Left lobe of liver (tissue), 2 donors: ENCODE results near the gene TTC21B. TPM values are rescaled to one million over a fixed set of nuclear protein-coding genes. Genes with fewer than 3 reads are reported as not detected.

Experiments
- ATAC-seq: fragments of 200-7000 bp; cut with Tn5 transposase; one replicate; pipeline ENCODE4 v1.9.1; 2020; ENCODE audit warnings: mild to moderate bottlenecking, moderate library complexity
- DNase-seq: peaks from one replicate; pipeline ENCODE4 v3.0.0-alpha.2; 2020; ENCODE audit warnings: low spot score
- total RNA-seq: library from RNA; stranded (reverse); gene quantifications from one replicate; pipeline ENCODE4 v1.2.1, GENCODE V29; 2021
- donor health status: DM: no; HTN: no; CAD: no; lungs with moderate emphysema.
- donor health status: DM: no; HTN: yes; CAD: no.

The TTC21B gene
- total RNA-seq, 1 donor from 2014 or later, result 6.2 TPM

DNA sequence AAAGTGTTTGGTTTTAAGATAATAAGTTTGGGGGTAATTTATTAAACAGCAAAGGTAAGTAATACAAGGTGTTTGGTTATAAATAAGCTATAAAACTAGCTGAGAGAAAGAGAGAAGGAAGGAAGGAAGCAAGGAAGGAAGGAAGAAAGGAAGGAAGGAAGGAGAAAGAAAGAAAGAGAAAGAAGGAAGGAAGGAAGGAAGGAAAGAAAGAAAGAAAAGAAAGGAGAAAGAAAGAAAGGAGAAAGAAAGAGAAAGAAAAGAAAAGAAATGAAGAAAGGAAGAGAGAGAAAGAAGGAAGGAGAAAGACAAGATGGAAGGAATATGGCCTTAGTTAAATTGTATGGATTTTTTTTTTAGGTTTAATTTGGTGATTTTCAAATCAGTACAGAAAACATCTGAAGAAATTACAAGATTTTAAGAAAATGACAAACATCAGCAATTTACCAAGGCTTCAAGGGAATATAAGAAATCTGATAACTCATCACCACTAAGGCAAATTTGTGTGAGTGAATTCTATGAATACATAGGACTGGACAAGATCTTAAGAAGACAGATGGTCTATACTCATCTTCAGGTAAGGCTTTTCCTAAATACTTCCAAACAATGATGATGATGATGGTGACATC lies 113.1 kb downstream of the TTC21B start:
- DNase-seq, result no peak
- ATAC-seq, result no peak

- DNase-seq (no peak), ATAC-seq (no peak)
Observed at GRCh38 chr2:165839610-165840009, 114.0 kb downstream of the TTC21B start.

DNA sequence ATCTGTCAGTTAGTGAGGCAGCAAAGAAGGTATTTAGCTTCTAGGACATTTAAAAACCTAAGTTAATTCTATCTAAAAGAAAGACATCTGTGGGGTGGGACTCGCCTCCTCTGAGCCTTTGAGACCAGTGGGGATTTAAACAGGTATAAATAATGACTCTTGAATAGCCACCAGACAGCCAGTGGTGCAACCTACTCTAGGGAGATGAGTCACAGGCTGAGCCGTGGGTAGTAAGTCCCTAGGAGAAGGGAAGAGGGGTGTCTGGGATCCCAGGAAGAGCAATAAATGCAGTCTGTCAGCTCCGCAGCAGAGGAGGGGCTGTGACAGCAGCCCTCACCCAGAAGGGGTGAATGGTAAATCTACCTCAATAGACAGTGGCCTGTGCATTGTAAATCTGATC lies 116.5 kb downstream of the TTC21B start:
- ATAC-seq, result no peak

DNA sequence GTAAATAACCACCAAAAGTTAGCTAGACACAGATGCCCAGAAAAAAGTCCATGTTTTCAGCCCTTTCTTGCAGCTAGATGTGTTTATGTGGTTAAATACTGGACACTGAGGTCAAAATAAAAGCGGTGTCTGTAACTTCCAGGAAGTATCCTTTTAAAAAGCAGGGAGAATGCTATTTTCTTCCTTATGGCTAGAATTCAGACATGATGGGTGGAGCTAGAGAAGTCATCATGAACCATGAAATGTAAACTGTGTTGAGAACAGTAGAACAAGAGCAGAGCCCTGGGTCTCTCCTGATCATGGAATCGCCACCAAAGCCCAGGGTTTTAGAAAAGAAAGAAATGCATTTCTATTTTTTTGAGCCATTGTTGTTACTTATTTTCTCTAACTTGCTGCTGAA lies 118.2 kb downstream of the TTC21B start:
- ATAC-seq, result no peak

More for the DNA sequence above, 116.5 kb downstream of the TTC21B start:
- no peak for DNase-seq

DNA sequence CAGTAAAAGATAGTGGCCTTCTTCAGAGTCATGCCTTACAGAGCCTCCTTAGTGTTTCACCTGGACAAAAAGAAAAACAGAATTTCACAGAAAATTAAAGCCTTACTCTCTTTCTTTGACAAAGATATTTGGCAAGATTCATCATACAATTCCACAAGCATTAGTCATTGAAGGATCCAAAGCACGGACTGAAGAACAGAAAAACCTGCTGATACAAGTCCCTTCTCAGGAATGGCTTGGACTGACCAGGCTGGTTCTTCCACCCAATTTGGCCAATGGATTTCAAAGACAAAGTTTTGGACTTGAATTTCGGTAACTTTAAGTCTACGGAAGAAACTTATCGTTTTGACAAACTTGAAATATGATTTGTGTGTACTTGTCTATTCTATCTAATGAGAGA lies 120.4 kb downstream of the TTC21B start:
- ATAC-seq (no peak), DNase-seq (no peak)

More for the DNA sequence above, 118.2 kb downstream of the TTC21B start:
- no peak for DNase-seq

- no peak for ATAC-seq
- DNase-seq, result no peak
Observed at GRCh38 chr2:165827921-165828276, 125.7 kb downstream of the TTC21B start.

DNA sequence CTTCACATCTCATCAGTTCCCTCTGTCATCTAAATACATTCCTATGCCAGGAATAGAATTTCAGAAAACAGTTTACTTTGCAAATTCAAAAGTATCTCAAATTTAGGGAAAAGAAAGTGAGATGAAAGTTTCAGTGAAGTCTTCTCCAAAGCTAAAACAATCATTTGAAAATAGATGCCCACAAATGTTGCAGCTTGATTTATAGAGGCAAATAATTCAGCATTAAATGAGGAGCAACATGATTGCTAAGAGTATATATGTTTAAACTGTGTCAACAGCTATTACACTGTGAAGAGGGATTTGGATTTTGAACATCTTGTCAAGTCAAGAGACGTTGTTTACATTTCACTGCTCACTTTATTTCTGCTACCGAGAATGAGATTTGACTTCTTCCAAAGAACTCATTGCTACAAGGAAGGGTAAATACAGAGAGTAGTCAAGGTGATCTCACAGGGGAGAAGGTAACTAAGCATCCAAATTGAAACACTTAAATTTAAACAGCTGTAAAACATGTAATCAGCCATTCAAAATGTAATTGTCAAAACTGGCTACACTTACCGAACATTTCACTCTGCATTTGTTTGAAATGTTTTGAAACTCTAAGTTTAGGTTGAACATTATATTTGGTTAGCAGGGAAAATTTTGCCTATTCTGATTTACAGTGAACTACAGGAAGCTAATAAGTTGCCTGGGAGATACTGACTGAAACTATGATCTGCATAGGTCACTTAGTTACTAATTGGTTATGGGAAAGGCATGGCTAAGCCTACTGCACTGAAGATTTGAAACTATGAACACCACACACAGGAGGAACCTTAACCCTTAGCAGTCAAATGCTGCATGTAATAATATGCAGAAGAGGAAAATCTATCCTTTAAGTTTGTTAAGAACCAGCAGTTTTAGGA lies 126.3 kb downstream of the TTC21B start:
- ATAC-seq, result no peak
- DNase-seq, result no peak

- ATAC-seq, result no peak
- no peak for DNase-seq
Observed at GRCh38 chr2:165825041-165825440, 128.5 kb downstream of the TTC21B start.

Other genes starting within 250 kb of the TTC21B start
- gene GALNT3, start 159.5 kb downstream of the TTC21B start, total RNA-seq, result 1.1 TPM
- gene SCN1A, start 174.2 kb upstream of the TTC21B start, total RNA-seq, result 0.13 TPM